Panc1 (cell line): ENCODE data around the gene AMZ1. TPM values are rescaled to one million over a fixed set of nuclear protein-coding genes. Genes with fewer than 3 reads are reported as not detected.

Source experiments
- ATAC-seq: fragments of 200-7000 bp; cut with Tn5 transposase; 2 replicates; pipeline ENCODE4 v1.9.1; 2020; ENCODE audit warnings: mild to moderate bottlenecking, moderate library complexity
- BruUV-seq: library from RNA; stranded (reverse); fragments of 400-500 nt; replicated peaks from 2 replicates; lab custom pipeline; 2021; lab: Mats Ljungman, UMichigan
- CTCF ChIA-PET: fragments of 300-600 bp; sonication (Branson Sonifier 250); formaldehyde crosslinking; loops from one replicate; lab custom pipeline; 2022; ENCODE audit warnings: antibody characterized with exemption; lab: Charles Lee
- POLR2A ChIA-PET: fragments of 300-600 bp; sonication (Branson Sonifier 250); formaldehyde crosslinking; loops from one replicate; lab custom pipeline; 2022; ENCODE audit warnings: antibody characterized with exemption; lab: Charles Lee
- DNase-seq: peaks from one replicate; pipeline ENCODE4 v3.0.0-alpha.2; 2010; ENCODE audit warnings: low read depth, low spot score
- H3K27ac ChIP-seq: 2 replicates; pipeline ENCODE4 v1.5.1; 2011; ENCODE audit warnings: mild to moderate bottlenecking, low read length, inconsistent platforms
- H3K27me3 ChIP-seq: fragments of 200-500 bp; sonication (Bioruptor generic); 2 replicates; pipeline ENCODE4 v1.6.0; 2014; ENCODE audit warnings: low read length, inconsistent platforms; ENCODE audit not compliant: control insufficient read depth, insufficient read depth
- H3K36me3 ChIP-seq: fragments of 200-500 bp; sonication (Bioruptor generic); 2 replicates; pipeline ENCODE4 v1.5.1; 2014; ENCODE audit warnings: inconsistent platforms, mild to moderate bottlenecking, low read length, moderate library complexity; ENCODE audit not compliant: control insufficient read depth, insufficient read depth
- H3K4me1 ChIP-seq: 2 replicates; pipeline ENCODE4 v1.5.1; 2011; ENCODE audit warnings: inconsistent platforms, mild to moderate bottlenecking, low read length, moderate library complexity; ENCODE audit not compliant: control insufficient read depth, insufficient read depth
- H3K4me3 ChIP-seq, 2 experiments: 2 replicates each; pipeline ENCODE4 v1.5.1; 2011 to 2012; ENCODE audit warnings: low read depth in 2 of 2, low read length in 2 of 2, mild to moderate bottlenecking in 2 of 2, inconsistent platforms in 1 of 2, moderate library complexity in 1 of 2
- H3K9me3 ChIP-seq: fragments of 200-500 bp; sonication (Bioruptor generic); 2 replicates; pipeline ENCODE4 v1.5.1; 2014; ENCODE audit warnings: low read depth, mild to moderate bottlenecking, inconsistent platforms, low read length, moderate library complexity; ENCODE audit not compliant: control insufficient read depth, insufficient read depth
- CTCF ChIP-seq: fragments of 450-650 bp; IDR thresholded peaks from 2 replicates; pipeline ENCODE4 v1.5.1; 2017; ENCODE audit warnings: mild to moderate bottlenecking
- POLR2AphosphoS5 ChIP-seq: IDR thresholded peaks from 2 replicates; pipeline ENCODE4 v1.6.1; 2012; ENCODE audit warnings: mild to moderate bottlenecking, low read depth, low read length, moderate library complexity
- SIN3A ChIP-seq: IDR thresholded peaks from 2 replicates; pipeline ENCODE4 v1.6.1; 2012; ENCODE audit warnings: low read depth, mild to moderate bottlenecking, low read length, moderate library complexity, borderline replicate concordance; ENCODE audit not compliant: insufficient read depth
- TCF7L2 ChIP-seq: IDR thresholded peaks from 2 replicates; pipeline ENCODE4 v1.6.1; 2011; ENCODE audit warnings: mild to moderate bottlenecking, low read depth, low read length, inconsistent platforms
- in situ Hi-C: cut with HindIII; loops from 2 replicates; pipeline ENCODE4 v1.10.0; 2016; ENCODE audit warnings: low sequenced_read_pairs, low pct_unique_long_range_greater_than_20kb
- intact Hi-C: fragments of 100-400 bp; cut with micrococcal nuclease; formaldehyde crosslinking; loops from one replicate; pipeline ENCODE4 v1.10.0; 2022; ENCODE audit not compliant: unreplicated experiment
- total RNA-seq: library from RNA; stranded (reverse); gene quantifications from one replicate; pipeline ENCODE4 v1.2.1, GENCODE V29; 2021; ENCODE audit not compliant: unreplicated experiment
- TF ChIP-seq, protein P1 (sequence below), 2 experiments: IDR thresholded peaks; 2 replicates each; pipeline ENCODE4 v1.6.1; 2011 to 2012; ENCODE audit warnings: low read depth in 2 of 2, control low read depth in 1 of 2, low read length in 1 of 2, mild to moderate bottlenecking in 1 of 2, moderate library complexity in 1 of 2; ENCODE audit not compliant: insufficient read depth in 1 of 2

The AMZ1 gene
- total RNA-seq, 1 experiment from 2014 or later, result 0.57 TPM

GRCh38 chr7:2716488-2716887 lies 28.5 kb downstream of the AMZ1 start:
- no peak for ATAC-seq
- no peak for TF ChIP-seq SIN3A
- TF ChIP-seq, protein P1, sequence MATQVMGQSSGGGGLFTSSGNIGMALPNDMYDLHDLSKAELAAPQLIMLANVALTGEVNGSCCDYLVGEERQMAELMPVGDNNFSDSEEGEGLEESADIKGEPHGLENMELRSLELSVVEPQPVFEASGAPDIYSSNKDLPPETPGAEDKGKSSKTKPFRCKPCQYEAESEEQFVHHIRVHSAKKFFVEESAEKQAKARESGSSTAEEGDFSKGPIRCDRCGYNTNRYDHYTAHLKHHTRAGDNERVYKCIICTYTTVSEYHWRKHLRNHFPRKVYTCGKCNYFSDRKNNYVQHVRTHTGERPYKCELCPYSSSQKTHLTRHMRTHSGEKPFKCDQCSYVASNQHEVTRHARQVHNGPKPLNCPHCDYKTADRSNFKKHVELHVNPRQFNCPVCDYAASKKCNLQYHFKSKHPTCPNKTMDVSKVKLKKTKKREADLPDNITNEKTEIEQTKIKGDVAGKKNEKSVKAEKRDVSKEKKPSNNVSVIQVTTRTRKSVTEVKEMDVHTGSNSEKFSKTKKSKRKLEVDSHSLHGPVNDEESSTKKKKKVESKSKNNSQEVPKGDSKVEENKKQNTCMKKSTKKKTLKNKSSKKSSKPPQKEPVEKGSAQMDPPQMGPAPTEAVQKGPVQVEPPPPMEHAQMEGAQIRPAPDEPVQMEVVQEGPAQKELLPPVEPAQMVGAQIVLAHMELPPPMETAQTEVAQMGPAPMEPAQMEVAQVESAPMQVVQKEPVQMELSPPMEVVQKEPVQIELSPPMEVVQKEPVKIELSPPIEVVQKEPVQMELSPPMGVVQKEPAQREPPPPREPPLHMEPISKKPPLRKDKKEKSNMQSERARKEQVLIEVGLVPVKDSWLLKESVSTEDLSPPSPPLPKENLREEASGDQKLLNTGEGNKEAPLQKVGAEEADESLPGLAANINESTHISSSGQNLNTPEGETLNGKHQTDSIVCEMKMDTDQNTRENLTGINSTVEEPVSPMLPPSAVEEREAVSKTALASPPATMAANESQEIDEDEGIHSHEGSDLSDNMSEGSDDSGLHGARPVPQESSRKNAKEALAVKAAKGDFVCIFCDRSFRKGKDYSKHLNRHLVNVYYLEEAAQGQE (IDR thresholded peaks at IDR 0.05; ENCODE audit: insufficient read depth in 1 of 2, low read depth in 2 of 2, low read length in 1 of 2), result no peak
- no peak for TF ChIP-seq CTCF
- TF ChIP-seq TCF7L2, result no peak
- no peak for TF ChIP-seq POLR2AphosphoS5
- H3K4me1 ChIP-seq, result peaks cover 15% of the 10 kb centered on the region; the same call in 1 of the 2 replicates
- no peak overlapping the region for H3K4me3 ChIP-seq
- no peaks in the 10 kb centered on the region for H3K9me3 ChIP-seq
- ChIA-PET POLR2A (no interaction called here), CTCF (no interaction called here)
- no TSS peak for BruUV-seq
- H3K36me3 ChIP-seq, result no peaks in the 10 kb centered on the region; the same call in 1 of the 2 replicates
- intact Hi-C loops (no loop called here), in situ Hi-C loops (no loop called here)
- no peak overlapping the region for H3K27ac ChIP-seq
- no peak for DNase-seq
- no peaks in the 10 kb centered on the region for H3K27me3 ChIP-seq

DNA sequence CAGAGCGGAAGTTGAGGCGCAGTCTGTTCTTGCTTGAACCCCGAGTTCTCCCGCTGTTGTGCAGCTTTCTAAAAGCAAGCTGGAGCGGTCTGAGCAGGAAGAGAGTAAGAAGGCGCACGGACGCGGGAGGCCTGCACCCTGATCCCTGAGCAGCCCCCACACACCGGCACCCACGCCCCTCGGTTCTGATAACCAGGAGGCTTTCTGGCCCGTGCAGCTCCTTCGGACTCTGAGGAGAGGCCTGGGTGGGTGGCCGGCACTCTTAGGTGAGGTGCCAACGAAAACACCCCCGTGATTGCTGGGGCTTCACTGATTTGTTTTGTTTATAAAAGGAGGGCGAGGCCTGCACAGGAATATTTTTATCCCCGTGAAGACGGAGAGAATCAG lies 28.9 kb downstream of the AMZ1 start:
- in situ Hi-C loops, result no loop called here
- intact Hi-C loops, result no loop called here
- Histone ChIP-seq H3K27ac (no peak overlapping the region), H3K4me3 (no peak overlapping the region), H3K9me3 (no peaks in the 10 kb centered on the region), H3K4me1 (peaks cover 15% of the 10 kb centered on the region; the same call in 1 of the 2 replicates), H3K27me3 (no peaks in the 10 kb centered on the region), H3K36me3 (no peaks in the 10 kb centered on the region; the same call in 1 of the 2 replicates)
- ChIA-PET CTCF (no interaction called here), POLR2A (no interaction called here)
- no peak for TF ChIP-seq TCF7L2
- no peak for TF ChIP-seq POLR2AphosphoS5
- TF ChIP-seq CTCF, result no peak
- no peak for TF ChIP-seq SIN3A
- TF ChIP-seq, protein P1 (IDR thresholded peaks at IDR 0.05; ENCODE audit: insufficient read depth in 1 of 2, low read depth in 2 of 2, low read length in 1 of 2), result no peak
- no peak for DNase-seq
- no peak for ATAC-seq
- BruUV-seq, result no TSS peak
